Spleen (tissue), 11 donors: ENCODE data around the gene WDR91. TPM values are rescaled to one million over a fixed set of nuclear protein-coding genes. Genes with fewer than 3 reads are reported as not detected.
A peak's percentile ranks its signal among the peaks of the same experiment; 100 is the strongest.
"Not testable (repeated sequence)": the region's sequence is repeated elsewhere in the genome, so short reads cannot be mapped to it uniquely, and the experiment has no call there.

Source experiments
- DNase-seq: peaks from one replicate; pipeline ENCODE4 v3.0.0-alpha.2; 2020
- H3K27ac ChIP-seq, 8 donors: fragments of 200-600 bp; sonication (generic) in 7 of 8; 1 replicate in 4 of 8; 2 replicates in 4 of 8; pipeline versions ENCODE4 v1.5.0 to v1.8.0; 2016 to 2021; ENCODE audit warnings: inconsistent platforms in 4 of 8, mild to moderate bottlenecking in 4 of 8, moderate library complexity in 1 of 8
- H3K27me3 ChIP-seq, 7 donors: fragments of 200-600 bp; sonication (generic) in 6 of 7; replicated peaks in 1 of 7; 1 replicate in 4 of 7; 2 replicates in 3 of 7; pipeline versions ENCODE4 v1.5.0 to v1.8.0; 2016 to 2021; ENCODE audit warnings: inconsistent platforms in 3 of 7, mild to moderate bottlenecking in 1 of 7
- H3K36me3 ChIP-seq, 6 donors: fragments of 200-600 bp; sonication (generic) in 5 of 6; 1 replicate in 4 of 6; 2 replicates in 2 of 6; pipeline versions ENCODE4 v1.5.0 to v1.8.0; 2016 to 2021; ENCODE audit warnings: inconsistent platforms in 2 of 6
- H3K4me1 ChIP-seq, 6 donors: fragments of 200-600 bp; sonication (generic) in 5 of 6; 1 replicate in 3 of 6; 2 replicates in 3 of 6; pipeline versions ENCODE4 v1.5.0 to v1.8.0; 2016 to 2021; ENCODE audit warnings: inconsistent platforms in 3 of 6
- H3K4me3 ChIP-seq, 8 donors: fragments of 200-600 bp; sonication (generic) in 7 of 8; 1 replicate in 4 of 8; 2 replicates in 4 of 8; pipeline versions ENCODE4 v1.5.0 to v1.8.0; 2016 to 2021; ENCODE audit warnings: inconsistent platforms in 4 of 8, mild to moderate bottlenecking in 4 of 8, moderate library complexity in 2 of 8
- H3K9me3 ChIP-seq, 8 donors: fragments of 200-600 bp; sonication (generic) in 7 of 8; 1 replicate in 4 of 8; 2 replicates in 4 of 8; pipeline versions ENCODE4 v1.5.0 to v1.8.0; 2016 to 2021; ENCODE audit warnings: inconsistent platforms in 4 of 8
- CTCF ChIP-seq, 11 experiments: fragments of 200-600 bp in 7 of 11; fragments of 450-650 bp in 4 of 11; sonication (generic) in 4 of 11; IDR thresholded peaks in 8 of 11; conservative IDR thresholded peaks in 3 of 11; 1 replicate in 7 of 11; 2 replicates in 4 of 11; pipeline versions ENCODE4 v1.4.0 to v1.8.0; 2016 to 2021; ENCODE audit warnings: antibody characterized with exemption in 11 of 11, inconsistent platforms in 4 of 11, mild to moderate bottlenecking in 1 of 11
- POLR2A ChIP-seq, 3 donors: fragments of 450-650 bp; IDR thresholded peaks; one replicate each; pipeline ENCODE4 v1.5.1; 2017; ENCODE audit warnings: antibody characterized with exemption in 3 of 3, mild to moderate bottlenecking in 1 of 3
- POLR2AphosphoS5 ChIP-seq, 3 donors: sonication (generic); formaldehyde crosslinking; IDR thresholded peaks; one replicate each; pipeline ENCODE4 v1.5.1; 2017; ENCODE audit warnings: antibody characterized with exemption in 3 of 3
- WGBS, 5 donors: extraction: QIAGEN DNeasy Blood & Tissue Kit in 3 of 5; methylation state at CpG; one replicate each; pipeline versions ENCODE4 v1.1.5 to v1.1.7; 2013 to 2018; 5-methylcytosine and 5-hydroxymethylcytosine counted together
- intact Hi-C: fragments of 100-400 bp; cut with DNase I; formaldehyde crosslinking; loops from one replicate; pipeline ENCODE4 v1.15.0; 2023; ENCODE audit warnings: low total_unique reads
- polyA plus RNA-seq, 3 donors: library from polyadenylated mRNA; stranded (reverse); fragments of 200-250 nt; gene quantifications; one replicate each; pipeline ENCODE4 v1.2.1, GENCODE V29; 2013
- total RNA-seq, 7 donors: library from RNA; depleted of rRNA in 3 of 7; stranded (reverse); fragments of >200 nt in 3 of 7; fragmentation: NEBNext Ultra II Directional in 4 of 7; extraction: Animal tissue kit (Norgen Biotek cat#: 25700) in 4 of 7; gene quantifications; one replicate each; pipeline versions ENCODE4 v1.1.0 to v1.2.1, GENCODE V29; 2016 to 2021
- donor health status: healthy with polysubstance abuse.
- donor health status: DM: no; HTN: no; CAD: no; lungs with moderate emphysema.
- donor health status: DM: no; HTN: no; CAD: no.
- donor health status: Bipolar disorder and iron deficiency.
- donor health status: healthy.
- donor health status: DM: no; HTN: no; CAD: no.
- donor health status: DM: yes; HTN: yes; CAD: no.

The WDR91 gene
- total and polyA plus RNA-seq, 10 donors, result 6.9 to 31.3 (median 21.0) TPM

- WGBS, 5 donors, result 54 to 78% (median 74%) methylated on average over 16 to 19 of the region's 19 CpGs
Observed at GRCh38 chr7:135171581-135172291, 39.6 kb downstream of the WDR91 start.

GRCh38 chr7:135170998-135171481, 40.3 kb downstream of the WDR91 start:
- TF ChIP-seq CTCF (IDR thresholded peaks at IDR 0.05 in 8 of 11, conservative IDR thresholded peaks at IDR 0.05 in 3 of 11), result peak in 4 of 11 experiments; percentile 4 to 21 (median 11)
- Histone ChIP-seq H3K4me3 (peak overlapping the region; percentile 42 to 81 (median 66)), H3K4me1 (peaks cover 38 to 58% (median 51%) of the 10 kb centered on the region in 6 donors), H3K36me3 (peaks cover 0 to 30% (median 13%) of the 10 kb centered on the region in 6 donors), H3K27ac (peak overlapping the region; percentile 85 to 100 (median 98))
- WGBS, 5 donors, result 14 to 19% (median 17%) methylated on average over 12 of the region's 12 CpGs
- intact Hi-C loops, DNase-seq, H3K9me3 ChIP-seq, H3K27me3 ChIP-seq: not testable (repeated sequence)

More at GRCh38 chr7:135171581-135172291, 39.6 kb downstream of the WDR91 start:
- Histone ChIP-seq H3K4me3 (peak overlapping the region in 1 of 8 donors; percentile 79), H3K36me3 (peaks cover 0 to 23% (median 10%) of the 10 kb centered on the region in 6 donors), H3K4me1 (peaks cover 32 to 51% (median 45%) of the 10 kb centered on the region in 6 donors), H3K27ac (peak overlapping the region; percentile 85 to 100 (median 98))
- peak in 2 of 3 donors; percentile 23 to 57 for TF ChIP-seq POLR2AphosphoS5 (IDR thresholded peaks at IDR 0.05)
- H3K9me3 ChIP-seq, intact Hi-C loops, H3K27me3 ChIP-seq: not testable (repeated sequence)
- peak; percentile 85 for DNase-seq

- Histone ChIP-seq H3K9me3 (no peaks in the 10 kb centered on the region), H3K4me1 (peaks cover 45 to 64% (median 58%) of the 10 kb centered on the region in 6 donors), H3K27me3 (no peaks in the 10 kb centered on the region), H3K36me3 (peaks cover 0 to 36% (median 17%) of the 10 kb centered on the region in 6 donors), H3K4me3 (peak within 1 kb of the TSS; percentile 42 to 81 (median 66)), H3K27ac (peak within 1 kb of the TSS; percentile 85 to 100 (median 98))
- peak; percentile 99 for DNase-seq
- 0% methylated on average over 47 to 77 of the region's 77 CpGs for WGBS, 5 donors
- intact Hi-C loops, result no loop called here
- peak in 2 of 3 donors; percentile 19 to 64 for TF ChIP-seq POLR2A (IDR thresholded peaks at IDR 0.05)
- TF ChIP-seq POLR2AphosphoS5 (IDR thresholded peaks at IDR 0.05), result peak; percentile 91 to 94 (median 92)
- TF ChIP-seq CTCF (IDR thresholded peaks at IDR 0.05 in 8 of 11, conservative IDR thresholded peaks at IDR 0.05 in 3 of 11), result peak; percentile 45 to 90 (median 77)
Observed at GRCh38 chr7:135170274-135170997, 40.9 kb downstream of the WDR91 start, which contains the start of gene CYREN. TSS of gene CYREN (minus strand) at chr7:135170707. CDS start at chr7:135168922, 1,785 bp downstream.

- H3K27me3 ChIP-seq, result no peaks in the 10 kb centered on the region
- peaks cover 0 to 41% (median 22%) of the 10 kb centered on the region in 6 donors for H3K36me3 ChIP-seq
- intact Hi-C loops, result loop anchor here (10.0 kb wide), 1 partner anchor 185 kb away; the partner anchor contains the start of gene AGBL3
- H3K9me3 ChIP-seq, result no peaks in the 10 kb centered on the region
- TF ChIP-seq POLR2AphosphoS5 (IDR thresholded peaks at IDR 0.05) (no peak), POLR2A (IDR thresholded peaks at IDR 0.05) (no peak), CTCF (IDR thresholded peaks at IDR 0.05 in 8 of 11, conservative IDR thresholded peaks at IDR 0.05 in 3 of 11) (no peak)
- DNase-seq, result no peak
- H3K4me3 ChIP-seq, result peak overlapping the region; percentile 42 to 81 (median 66)
- H3K4me1 ChIP-seq, result peaks cover 47 to 69% (median 62%) of the 10 kb centered on the region in 6 donors
- peak overlapping the region; percentile 85 to 100 (median 98) for H3K27ac ChIP-seq
- WGBS, 5 donors, result 1 to 6% (median 2%) methylated on average over 6 to 17 of the region's 17 CpGs
Observed at GRCh38 chr7:135169964-135170273, 41.4 kb downstream of the WDR91 start.
